GM18870 (cell line): Measurements from ENCODE around the gene GOLGA8J.
"Not testable (repeated sequence)": the region's sequence is repeated elsewhere in the genome, so short reads cannot be mapped to it uniquely, and the experiment has no call there.

ENCODE experiments used
- ATAC-seq: cut with Tn5 transposase; IDR thresholded peaks from one replicate; pipeline ENCODE4 v1.9.1; 2021; ENCODE audit warnings: moderate library complexity; ENCODE audit not compliant: unreplicated experiment

Gene GOLGA8J

GRCh38 chr15:30082655-30083054, at the start of gene GOLGA8J:
TSS of gene GOLGA8J (plus strand) at chr15:30082955. CDS start at chr15:30083053, 98 bp downstream.
- ATAC-seq = not testable (repeated sequence)

- no peak for ATAC-seq
Observed at GRCh38 chr15:30033211-30033610, 49.5 kb upstream of the GOLGA8J start.

- ATAC-seq = no peak
Observed at GRCh38 chr15:30033763-30034162, 49.0 kb upstream of the GOLGA8J start.

GRCh38 chr15:30036036-30036703, 46.6 kb upstream of the GOLGA8J start:
- ATAC-seq = no peak

GRCh38 chr15:30038667-30039523, 43.9 kb upstream of the GOLGA8J start:
- ATAC-seq = no peak

- no peak for ATAC-seq
Observed at GRCh38 chr15:30041868-30042267, 40.9 kb upstream of the GOLGA8J start.

- no peak for ATAC-seq
Observed at GRCh38 chr15:30042556-30042955, 40.2 kb upstream of the GOLGA8J start.

- ATAC-seq = no peak
Observed at GRCh38 chr15:30043211-30043655, 39.5 kb upstream of the GOLGA8J start.

GRCh38 chr15:30044377-30044776, 38.4 kb upstream of the GOLGA8J start:
- no peak for ATAC-seq

GRCh38 chr15:30044826-30045225, 37.9 kb upstream of the GOLGA8J start:
- not testable (repeated sequence) for ATAC-seq

GRCh38 chr15:30045248-30046041, 37.3 kb upstream of the GOLGA8J start:
- ATAC-seq = not testable (repeated sequence)

- ATAC-seq = no peak
Observed at GRCh38 chr15:30046430-30046829, 36.3 kb upstream of the GOLGA8J start.

GRCh38 chr15:30055604-30056003, 27.2 kb upstream of the GOLGA8J start:
- ATAC-seq = no peak

- ATAC-seq = no peak
Observed at GRCh38 chr15:30056166-30056565, 26.6 kb upstream of the GOLGA8J start.

GRCh38 chr15:30059771-30060170, 23.0 kb upstream of the GOLGA8J start:
- no peak for ATAC-seq

GRCh38 chr15:30062881-30063280, 19.9 kb upstream of the GOLGA8J start:
- no peak for ATAC-seq

- ATAC-seq = no peak
Observed at GRCh38 chr15:30063835-30064546, 18.8 kb upstream of the GOLGA8J start.

GRCh38 chr15:30065025-30065801, 17.5 kb upstream of the GOLGA8J start:
- no peak for ATAC-seq

GRCh38 chr15:30068326-30068725, 14.4 kb upstream of the GOLGA8J start:
- no peak for ATAC-seq

GRCh38 chr15:30072630-30073029, 10.1 kb upstream of the GOLGA8J start:
- ATAC-seq = no peak
